HG03469 (cell line): ENCODE data around the gene ABHD17A.

Experiments
- ATAC-seq: cut with Tn5 transposase; IDR thresholded peaks from one replicate; pipeline ENCODE4 v1.9.1; 2021; ENCODE audit warnings: mild to moderate bottlenecking, moderate library complexity, moderate number of reproducible peaks; ENCODE audit not compliant: unreplicated experiment

ABHD17A gene

GRCh38 chr19:1865172-1866010 lies 19.9 kb downstream of the ABHD17A start:
- ATAC-seq = no peak

- ATAC-seq = no peak
These were observed 20.7 kb downstream of the ABHD17A start for GRCh38 chr19:1864480-1865171.

- ATAC-seq = peak; percentile 38
These were observed 21.4 kb downstream of the ABHD17A start for GRCh38 chr19:1863638-1864479.

DNA sequence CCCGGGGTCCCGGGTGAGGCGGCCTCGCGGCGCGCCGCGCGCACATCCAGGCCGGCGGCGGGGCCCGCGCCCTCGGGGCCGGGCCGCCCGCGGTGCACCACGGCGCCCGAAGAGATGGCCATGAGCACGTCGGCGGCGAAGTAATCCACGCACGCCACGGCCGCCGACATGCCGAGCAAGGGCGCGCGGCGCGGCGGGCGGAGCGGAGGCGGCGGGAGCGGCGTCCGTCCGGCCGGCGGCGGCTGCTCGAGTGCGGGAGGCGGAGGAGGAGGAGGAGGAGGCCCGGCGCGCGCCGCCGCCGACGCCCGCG lies 22.0 kb downstream of the ABHD17A start, which contains the start of gene KLF16:
KLF16 (minus strand) TSS at position 252 of the 310 bp plus-strand sequence; CDS start at position 170, 82 bp downstream.
- ATAC-seq = no peak

DNA sequence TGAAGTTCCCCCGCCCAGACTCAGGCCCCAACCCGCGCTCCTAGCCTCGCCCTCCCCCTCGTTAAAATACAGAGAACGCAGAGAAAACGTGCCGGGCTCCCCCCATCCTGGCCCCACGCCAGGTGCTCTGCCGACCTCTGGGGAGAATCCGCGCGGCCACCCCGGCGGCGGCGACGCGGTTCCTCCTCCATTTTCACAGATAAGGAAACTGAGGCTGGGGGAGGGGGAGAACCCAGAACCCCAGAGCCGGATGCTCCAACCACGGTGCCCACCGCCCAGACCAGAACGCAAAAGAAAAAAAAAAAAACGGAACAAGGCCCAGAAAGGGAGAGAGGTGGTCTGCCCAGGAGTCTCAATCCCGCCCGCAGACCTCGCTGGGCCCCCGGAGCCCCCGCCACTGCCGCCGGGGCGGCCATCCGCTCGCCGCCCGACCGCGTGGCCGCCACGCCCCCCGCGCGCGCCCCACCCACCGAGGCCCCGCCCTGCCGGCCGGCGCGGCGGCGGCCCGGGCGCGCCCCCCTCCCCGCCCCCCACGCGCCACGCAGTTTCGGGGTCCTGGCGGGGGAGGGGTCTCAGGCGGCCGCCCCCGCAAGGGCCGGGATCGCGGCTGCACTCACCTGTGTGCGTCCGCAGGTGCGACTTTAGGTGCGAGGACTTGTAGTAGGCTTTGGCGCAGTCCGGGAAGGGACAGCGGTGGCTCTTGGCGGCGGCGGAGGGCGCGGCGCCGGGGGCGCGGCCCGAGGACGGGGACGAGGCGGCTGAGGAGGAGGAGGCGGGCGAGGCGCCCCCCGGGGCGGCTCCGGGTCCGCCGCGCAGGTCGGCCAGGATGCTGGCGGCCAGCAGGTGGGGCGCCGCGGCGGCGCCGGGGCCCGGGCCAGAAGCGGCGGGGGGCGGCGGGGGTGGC lies 22.6 kb downstream of the ABHD17A start:
- no peak for ATAC-seq

DNA sequence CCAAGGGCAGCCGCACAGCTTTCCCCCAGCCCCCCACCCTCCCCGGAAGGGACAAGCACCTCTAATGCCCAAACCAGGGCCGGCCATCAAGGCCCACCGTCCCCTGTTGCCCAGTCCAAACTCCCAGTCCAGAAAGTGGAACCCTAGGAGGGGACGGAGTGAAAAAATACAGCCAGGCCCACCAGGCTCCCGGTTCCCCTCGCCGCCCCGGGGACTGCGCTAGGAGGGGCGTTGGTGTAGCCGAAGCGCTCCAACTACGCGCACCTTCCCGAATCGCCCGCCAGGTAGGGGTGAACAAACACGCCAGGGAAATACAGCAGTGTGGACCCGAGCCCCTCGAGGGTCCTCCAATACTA lies 23.2 kb downstream of the ABHD17A start:
- no peak for ATAC-seq

GRCh38 chr19:1861599-1862031 lies 23.7 kb downstream of the ABHD17A start:
- no peak for ATAC-seq

GRCh38 chr19:1860821-1861598 lies 24.3 kb downstream of the ABHD17A start:
- no peak for ATAC-seq

GRCh38 chr19:1860042-1860775 lies 25.1 kb downstream of the ABHD17A start:
- no peak for ATAC-seq

DNA sequence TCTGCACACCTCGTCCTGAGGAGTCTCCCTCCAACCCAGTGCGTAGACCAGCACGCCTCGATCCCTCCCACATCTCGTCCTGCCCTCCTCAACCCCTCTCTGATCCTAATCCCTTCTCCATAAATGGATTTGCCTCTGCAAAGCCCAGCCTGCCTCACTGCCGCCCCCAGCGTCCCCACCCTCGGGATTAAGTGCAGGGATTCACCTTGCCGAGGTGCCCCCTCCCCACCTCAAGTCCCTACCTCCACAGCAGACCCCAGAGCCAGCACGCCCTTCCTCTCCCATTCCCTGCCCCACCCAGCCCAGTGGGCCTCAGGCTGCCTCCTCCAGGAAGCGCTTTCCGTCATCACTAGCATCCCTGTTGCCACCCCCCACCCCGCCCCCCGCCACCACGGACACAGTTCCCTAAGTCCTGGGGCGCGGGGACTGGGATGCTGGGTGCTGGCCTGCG lies 25.9 kb downstream of the ABHD17A start:
- no peak for ATAC-seq

GRCh38 chr19:1858412-1859081 lies 26.7 kb downstream of the ABHD17A start:
- ATAC-seq = no peak

GRCh38 chr19:1857648-1858326 lies 27.5 kb downstream of the ABHD17A start:
- no peak for ATAC-seq

GRCh38 chr19:1856698-1857603 lies 28.3 kb downstream of the ABHD17A start:
- ATAC-seq = no peak

GRCh38 chr19:1856345-1856697 lies 29.0 kb downstream of the ABHD17A start:
- no peak for ATAC-seq

DNA sequence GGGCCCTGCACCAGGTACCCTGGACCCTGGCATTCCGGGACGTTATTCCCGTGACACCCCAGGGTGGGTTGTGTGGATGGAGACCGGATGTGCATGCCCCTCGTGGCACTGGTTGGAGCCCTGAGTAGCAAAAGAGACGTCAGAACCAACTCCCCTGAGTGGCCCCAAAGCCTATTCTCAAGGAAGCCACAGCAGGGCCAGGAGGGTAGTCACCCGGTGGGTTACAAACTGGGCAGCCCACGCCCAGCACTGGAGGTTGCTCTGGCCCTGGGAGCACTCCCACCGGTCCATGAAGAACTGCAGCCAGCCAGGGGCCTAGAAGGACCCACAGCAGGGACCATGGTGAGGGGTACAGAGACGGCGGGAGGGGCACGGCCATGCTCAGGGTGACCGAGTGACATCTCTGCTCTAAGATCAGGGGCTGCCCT lies 29.5 kb downstream of the ABHD17A start:
- no peak for ATAC-seq

- no peak for ATAC-seq
These were observed 30.1 kb downstream of the ABHD17A start for GRCh38 chr19:1855040-1855827.
